SKM-1 (cell line): ENCODE data around the gene DES.
"Not testable (repeated sequence)": the region's sequence is repeated elsewhere in the genome, so short reads cannot be mapped to it uniquely, and the experiment has no call there.

Experiments
- DNase-seq: peaks from one replicate; lab custom pipeline; 2025; ENCODE audit not compliant: unreplicated experiment; lab: John Stamatoyannopoulos, UW

DES gene

DNA sequence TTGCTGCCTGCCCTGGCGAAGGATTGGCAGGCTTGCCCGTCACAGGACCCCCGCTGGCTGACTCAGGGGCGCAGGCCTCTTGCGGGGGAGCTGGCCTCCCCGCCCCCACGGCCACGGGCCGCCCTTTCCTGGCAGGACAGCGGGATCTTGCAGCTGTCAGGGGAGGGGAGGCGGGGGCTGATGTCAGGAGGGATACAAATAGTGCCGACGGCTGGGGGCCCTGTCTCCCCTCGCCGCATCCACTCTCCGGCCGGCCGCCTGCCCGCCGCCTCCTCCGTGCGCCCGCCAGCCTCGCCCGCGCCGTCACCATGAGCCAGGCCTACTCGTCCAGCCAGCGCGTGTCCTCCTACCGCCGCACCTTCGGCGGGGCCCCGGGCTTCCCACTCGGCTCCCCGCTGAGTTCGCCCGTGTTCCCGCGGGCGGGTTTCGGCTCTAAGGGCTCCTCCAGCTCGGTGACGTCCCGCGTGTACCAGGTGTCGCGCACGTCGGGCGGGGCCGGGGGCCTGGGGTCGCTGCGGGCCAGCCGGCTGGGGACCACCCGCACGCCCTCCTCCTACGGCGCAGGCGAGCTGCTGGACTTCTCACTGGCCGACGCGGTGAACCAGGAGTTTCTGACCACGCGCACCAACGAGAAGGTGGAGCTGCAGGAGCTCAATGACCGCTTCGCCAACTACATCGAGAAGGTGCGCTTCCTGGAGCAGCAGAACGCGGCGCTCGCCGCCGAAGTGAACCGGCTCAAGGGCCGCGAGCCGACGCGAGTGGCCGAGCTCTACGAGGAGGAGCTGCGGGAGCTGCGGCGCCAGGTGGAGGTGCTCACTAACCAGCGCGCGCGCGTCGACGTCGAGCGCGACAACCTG, at the start of gene DES:
DES (plus strand) TSS at position 223 of the 857 bp plus-strand sequence; CDS start at position 309, 86 bp downstream.
- no peak for DNase-seq

DNA sequence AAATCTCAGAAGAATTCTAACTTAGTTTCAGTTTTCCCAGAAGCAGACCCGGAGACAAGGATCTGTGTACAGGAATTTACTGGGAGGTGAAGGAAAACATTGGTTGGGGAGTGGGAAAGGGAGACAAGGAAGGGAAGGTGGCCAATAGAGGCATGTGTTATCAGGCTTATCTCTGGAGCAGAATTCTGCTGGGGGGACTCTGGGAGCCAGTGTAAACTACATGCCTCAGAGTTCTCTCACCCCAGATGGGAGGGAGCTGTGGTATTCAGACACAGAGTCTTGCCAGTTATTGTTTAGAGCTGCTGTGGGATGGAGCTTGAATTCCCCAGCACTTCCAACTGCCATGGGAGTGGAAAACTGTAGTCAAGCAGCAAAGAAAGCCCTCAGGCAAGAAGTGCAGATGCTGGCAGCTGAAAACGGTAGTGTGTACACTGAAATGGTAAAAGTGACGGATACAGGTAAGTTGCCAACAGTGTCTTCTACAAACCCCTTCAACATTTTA, 49.4 kb upstream of the DES start:
- no peak for DNase-seq

DNA sequence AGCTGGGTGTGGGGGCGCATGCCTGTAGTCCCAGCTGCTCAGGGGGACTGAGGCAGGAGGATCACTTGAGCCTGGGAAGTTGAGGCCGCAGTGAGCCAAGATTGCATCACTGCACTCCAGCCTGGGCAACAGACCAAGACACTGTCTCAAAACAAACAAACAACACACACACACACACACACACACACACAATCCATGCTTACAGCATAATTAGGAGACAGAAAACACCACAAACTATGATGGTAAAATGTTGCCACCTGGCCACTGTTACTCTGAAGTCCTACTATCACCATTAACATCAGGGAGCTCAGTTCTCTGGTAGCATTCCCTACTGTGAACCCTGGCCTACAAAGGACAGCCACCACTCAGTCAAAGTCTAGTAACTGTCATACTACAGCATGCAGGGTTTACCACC, 48.7 kb upstream of the DES start:
- no peak for DNase-seq

DNA sequence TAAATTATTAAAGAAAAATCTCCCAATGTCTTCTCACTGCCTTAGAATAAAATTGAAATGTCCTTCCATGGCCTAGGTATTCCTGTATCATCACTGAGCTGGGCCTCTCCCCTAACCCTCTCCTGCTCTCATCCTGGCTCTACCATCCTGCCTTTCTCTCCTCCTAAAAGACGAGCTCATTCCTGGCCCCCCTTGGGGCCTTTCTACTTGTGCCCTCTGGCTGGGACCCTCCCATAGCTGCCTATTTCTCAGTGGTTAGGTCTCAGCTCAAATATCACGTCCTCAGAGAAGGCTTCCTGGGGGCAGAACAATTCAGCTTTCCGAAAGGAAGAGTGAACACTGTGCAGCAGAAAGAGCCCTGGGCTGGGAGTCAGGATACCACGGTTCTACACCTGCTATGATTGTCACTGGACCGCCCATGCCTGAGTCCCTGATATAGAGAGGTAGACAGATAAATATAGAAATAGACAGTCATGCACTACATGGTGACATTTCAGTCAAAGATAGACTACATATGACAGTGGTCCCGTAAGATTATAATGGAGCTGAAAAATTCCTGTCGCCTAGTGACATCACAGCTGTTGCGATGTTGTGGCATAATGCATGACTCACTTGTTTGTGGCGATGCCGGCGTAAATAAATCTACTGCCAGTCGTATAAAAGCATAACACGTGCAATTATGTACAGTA, 39.9 kb upstream of the DES start:
- no peak for DNase-seq

DNA sequence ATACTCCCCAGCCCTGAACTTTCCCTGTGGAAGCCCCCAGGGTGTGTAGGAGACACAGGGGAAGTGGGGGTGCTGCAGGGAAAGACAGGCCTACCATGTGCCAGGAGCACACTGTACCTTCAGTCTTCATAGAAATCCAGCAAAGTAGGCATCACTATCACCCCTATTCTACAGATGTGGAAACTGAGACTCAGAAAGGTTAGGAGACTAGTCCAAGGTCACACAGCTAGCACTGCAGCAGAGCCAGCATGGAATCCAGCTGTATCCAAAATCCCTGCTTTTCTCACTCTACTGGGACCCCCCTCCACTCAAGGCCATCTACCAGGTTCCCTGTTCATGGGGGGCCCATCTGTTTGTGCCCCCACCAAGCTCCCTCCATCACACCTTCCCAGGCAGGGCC, 37.3 kb upstream of the DES start:
- no peak for DNase-seq

DNA sequence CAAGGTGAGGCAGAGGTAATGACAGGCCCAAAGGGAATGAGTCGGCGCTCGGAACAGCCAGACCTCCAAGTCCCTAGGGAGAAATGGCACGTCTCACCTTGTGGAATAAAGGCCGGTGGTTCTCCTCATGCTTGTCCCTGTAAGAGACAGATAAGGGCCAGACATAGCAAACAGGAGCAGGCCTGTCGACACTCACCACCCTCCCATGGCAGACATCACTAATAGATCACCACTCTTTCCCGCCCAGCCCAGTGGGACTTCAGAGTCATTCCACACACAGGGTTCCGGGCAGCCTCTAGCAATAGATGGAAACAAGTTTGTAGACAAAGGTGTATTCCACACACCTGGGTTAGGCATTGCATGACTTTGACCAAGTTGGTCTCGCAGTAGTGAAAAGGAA, 36.7 kb upstream of the DES start:
- no peak for DNase-seq

DNA sequence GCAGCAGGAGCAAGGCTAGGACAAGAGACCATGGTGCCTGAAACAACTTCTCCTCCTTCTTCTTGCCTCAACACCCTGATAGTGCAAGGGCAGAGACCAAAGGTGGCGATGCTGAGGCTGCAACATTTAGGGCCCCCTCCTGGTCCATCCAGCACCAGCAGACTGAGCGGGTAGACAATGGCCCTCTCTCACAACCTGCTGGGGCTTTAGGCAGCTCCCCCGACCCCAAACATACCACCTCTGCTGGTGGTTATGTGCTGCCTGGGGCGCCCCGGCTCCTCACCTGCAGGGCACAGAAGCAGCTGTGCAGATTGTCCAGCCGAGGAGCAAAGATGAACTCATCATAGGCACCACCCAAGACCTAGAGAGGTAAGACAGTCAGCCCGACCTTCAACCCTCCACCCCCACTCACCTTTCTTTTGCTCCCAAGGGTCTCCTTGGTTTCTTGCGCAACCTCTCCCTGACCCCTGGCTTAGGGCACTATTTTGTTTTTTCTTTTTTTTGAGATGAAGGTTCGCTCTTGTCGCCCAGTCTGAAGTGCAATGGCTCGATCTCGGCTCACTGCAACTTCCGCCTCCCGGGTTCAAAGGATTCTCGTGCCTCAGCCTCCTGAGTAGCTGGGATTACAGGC, 34.0 kb upstream of the DES start:
- DNase-seq: no peak

DNA sequence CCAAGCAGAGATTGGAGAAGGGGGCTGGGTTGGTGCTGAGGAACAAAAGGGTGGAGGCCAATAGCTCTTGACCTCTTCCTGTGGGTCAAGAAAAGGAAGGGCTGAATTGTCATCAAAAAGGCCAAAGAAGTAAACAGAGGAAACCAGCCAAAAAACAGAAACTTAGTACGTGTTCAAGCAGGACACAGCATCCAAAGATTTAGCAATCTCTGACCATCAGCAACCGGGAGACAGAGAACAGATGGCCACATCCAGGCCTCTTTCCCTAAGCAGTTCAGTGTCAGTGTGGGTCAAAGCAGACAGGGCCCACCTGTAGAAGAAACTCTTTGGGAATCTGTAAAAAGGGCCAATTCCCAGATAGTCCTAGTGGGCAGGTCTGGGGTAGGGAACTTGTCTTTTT, 33.3 kb upstream of the DES start:
- DNase-seq: no peak

DNA sequence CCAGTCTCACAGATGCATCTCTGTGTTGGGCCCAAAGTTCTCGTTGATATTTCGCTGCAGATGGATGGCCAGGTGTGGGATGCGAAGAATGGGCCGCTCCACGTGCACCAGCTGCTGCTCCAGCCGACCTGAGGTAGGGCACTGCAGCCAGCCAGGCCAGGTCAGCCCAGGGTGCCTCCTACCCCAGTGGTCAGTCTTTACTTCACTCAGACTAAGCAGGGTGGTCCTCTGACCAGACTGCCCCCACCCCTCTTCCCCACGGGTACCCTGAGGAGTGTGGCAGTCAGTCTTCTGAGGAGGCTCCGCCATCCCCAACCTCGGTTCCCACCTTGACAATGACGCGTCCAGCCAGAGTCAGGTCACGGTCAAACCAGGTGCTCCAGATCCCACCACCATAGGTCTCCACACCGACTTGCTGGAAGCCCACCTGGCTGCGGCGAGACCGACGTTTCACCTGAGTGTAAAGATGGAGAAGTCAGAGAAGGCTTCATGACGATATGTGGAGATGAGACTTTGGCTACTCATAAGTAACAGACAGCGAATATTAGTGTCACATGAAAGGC, 32.1 kb upstream of the DES start:
- no peak for DNase-seq

DNA sequence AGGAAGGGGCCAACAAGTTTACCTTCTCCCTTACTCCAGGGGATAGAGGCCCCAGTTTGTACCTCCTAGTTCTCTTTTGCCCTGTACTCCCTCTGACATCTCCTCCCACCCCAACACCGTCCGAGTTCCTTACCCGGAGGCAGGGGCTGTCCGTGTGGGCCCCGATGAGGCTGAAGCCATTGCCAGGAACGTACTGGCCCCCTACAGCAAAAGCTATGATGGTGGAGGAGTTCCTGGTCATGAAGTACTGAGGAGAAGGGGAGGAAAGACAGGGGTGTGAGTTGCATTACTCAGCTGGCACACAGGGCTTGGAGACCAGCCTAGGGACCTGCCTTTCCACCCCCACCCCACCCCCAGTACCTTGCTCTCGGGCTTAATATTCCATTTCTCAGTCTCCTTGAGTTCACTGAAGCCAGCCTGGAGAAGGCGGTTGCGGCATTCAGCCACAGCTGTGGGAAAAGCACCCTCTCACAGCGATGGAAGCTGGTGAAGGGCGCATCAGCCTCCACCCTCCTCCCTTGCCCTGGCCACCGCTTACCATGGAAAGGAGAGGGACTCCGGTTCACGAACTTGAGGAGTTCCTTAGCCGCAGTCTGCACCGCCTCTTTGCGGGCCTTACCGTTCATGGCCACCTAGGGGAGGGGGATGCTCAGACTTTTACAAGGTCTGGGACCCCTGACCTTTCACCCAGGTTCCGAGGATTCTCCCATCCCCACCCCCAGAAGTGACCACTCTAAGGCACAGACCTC, 31.5 kb upstream of the DES start:
- no peak for DNase-seq

DNA sequence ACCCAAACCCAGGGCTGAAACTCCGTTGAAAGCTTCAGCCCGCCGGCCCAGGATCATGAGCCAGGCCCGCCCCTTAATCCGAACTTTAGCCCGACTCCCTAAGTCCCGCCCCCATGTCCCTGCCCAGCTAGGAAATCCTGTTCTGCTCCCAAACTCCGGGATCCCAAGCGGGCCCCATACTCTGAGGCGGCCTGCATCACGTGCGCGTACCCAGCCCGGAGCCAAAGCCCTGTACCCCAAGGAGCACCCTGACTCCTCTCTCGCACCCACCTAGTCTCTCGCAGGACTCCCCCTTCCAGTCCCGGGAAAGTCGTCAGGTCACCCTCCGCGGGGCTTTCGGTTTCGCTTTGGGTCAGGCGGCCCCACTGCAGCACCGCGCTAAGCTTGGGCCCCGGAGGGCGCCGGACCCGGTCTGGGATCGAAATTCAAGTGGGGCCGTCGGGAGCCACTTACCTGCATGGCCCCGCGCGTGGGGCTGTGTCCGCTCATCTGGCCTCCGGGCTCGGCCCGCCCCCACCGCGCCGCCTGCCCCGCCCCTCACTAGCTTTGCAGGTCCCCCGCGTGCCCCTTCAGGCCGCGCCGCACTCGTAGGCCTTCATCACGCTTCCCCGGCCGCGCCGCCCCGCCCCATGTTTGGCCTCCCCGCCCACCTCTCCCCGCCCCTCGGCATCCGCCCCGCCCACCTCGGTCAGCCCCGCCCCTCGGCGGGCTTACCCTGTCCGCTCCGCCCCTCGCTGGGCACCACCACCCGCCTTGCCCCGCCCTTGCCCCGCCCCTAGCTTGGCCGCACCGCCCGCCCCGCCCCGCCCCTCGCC, 30.7 kb upstream of the DES start, which contains the start of gene DNPEP:
DNPEP (minus strand) TSS at position 607 of the 815 bp plus-strand sequence; CDS start at position 489, 118 bp downstream.
- peak; percentile 58 for DNase-seq

DNA sequence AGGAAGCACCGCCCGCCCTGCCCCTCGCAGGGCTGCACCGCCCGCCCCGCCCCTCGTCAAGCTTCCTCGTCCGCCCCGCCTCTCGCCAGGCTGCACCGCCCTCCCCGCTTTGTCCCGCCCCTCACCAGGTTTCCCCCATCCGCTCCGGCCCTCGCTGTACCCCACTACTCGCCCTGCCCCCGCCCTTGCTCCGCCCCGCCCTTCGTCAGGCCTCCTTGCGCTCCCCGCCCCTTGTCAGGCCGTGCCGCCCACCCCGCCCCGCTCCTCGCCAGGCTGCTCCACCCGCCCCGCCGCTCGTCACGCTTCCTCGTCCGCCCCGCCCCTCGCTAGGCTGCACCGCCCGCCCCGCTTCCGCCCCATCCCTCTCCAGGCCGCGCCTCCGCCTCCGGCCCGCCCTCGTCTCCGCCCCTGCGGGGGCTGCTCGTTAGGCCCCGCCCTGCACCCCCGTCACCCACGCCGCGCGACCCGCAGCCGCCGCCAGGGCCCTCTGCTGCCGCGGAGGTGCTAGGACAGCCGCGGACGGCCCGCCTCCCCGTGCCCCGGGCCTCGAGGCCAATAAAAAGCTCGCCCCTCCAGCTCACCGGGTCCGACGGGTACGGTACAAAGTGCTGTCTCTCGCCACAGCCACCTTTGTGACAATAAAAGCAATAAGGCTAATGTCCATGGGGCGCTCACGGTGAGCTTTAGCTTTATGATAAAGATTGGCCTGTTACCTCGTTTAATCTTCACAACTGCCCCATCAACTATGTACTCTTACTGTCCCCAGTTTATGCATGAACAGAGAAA, 29.9 kb upstream of the DES start:
- DNase-seq: peak; percentile 90

DNA sequence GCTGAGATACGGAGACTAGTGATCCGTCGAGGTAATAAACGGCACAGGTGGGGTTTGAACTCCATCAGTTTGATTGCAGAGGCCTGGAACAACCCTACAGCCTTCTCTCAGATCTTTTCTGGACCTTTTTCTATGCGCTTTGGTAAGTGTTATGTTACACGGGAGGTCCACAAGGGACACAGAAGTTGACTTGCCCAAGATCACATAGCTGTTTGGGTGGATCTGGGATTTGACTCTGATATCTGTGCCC, 29.3 kb upstream of the DES start:
- DNase-seq: no peak

DNA sequence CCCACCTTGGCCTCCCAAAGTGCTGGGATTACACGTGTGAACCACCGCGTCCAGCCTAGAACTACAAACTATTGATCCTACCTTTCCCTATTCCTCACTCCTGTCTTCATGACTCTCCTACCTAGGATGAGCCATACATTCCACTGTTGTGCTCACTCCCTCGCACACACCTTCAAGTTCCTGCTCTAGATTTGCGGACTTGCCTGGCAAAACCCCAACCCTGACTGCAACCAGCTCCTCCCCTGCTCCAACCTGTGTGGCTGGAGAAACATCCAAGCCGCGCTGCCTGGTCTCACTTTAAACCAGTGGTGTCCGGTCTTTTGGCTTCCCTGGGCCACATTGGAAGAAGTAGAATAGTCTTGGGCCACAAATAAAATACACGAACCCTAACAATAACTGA, 25.4 kb upstream of the DES start:
- DNase-seq: no peak

DNA sequence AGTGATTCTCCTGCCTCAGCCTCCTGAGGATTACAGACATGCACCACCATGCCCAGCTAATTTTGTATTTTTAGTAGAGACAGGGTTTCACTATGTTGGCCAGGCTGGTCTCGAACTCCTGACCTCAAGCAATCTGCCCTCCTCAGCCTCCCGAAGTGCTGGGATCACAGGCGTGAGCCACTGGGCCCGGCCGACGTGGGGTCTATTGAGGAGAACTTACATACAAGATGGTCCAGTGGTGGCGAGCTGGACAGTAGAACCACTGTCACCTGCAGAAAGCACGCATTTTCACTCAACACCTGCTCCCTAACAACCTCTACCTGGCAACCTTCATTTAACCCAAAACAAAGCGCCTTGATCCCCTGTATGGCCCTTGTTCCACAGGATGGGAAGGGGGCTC, 23.1 kb upstream of the DES start:
- not testable (repeated sequence) for DNase-seq

DNA sequence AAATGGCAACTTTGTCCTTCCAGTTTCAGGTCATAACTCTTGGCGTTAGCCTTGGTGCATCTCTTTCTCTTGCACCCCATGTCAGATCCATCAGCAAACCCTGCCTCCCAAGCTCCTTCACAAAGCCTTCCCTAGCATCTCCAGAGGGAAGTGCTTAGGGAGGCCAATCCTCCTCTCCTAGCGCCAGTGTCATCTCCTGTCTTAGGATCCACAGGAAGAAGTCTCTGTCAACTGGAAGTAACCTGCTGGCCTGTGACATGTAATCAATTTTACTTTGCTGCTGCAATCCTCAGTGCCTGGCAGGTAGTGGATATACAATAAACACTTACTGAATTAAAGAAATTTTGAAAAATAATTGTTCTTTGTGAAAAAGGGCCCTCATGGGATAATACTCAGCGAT, 22.6 kb upstream of the DES start:
- DNase-seq: no peak

DNA sequence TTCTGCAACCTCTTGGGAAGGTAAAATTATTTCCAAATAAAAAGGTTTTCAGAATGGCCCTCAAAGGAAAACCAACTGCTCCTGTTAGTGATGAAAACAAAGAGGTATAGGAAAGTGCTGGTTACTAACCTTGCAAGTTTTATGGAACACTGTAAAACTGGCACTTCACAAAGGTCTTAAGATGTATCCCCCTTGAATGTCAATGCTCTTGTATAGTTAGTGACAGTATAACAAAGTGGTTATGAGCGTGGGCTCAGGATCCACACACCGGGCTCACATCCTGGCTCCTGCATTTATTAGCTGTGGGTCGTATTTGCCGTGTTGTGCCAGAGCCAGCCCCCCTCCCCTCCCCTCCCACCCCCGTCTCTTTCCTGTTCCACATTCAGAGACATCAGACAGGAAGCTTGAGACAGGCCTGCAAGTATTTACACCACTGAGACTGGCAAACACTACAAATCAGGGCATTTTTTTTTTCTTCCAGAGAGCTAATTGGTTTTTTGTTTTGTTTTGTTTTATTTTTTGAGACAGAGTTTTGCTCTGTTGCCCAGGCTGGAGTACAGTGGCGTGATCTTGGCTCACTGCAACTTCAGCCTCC, 21.2 kb upstream of the DES start:
- DNase-seq: no peak

DNA sequence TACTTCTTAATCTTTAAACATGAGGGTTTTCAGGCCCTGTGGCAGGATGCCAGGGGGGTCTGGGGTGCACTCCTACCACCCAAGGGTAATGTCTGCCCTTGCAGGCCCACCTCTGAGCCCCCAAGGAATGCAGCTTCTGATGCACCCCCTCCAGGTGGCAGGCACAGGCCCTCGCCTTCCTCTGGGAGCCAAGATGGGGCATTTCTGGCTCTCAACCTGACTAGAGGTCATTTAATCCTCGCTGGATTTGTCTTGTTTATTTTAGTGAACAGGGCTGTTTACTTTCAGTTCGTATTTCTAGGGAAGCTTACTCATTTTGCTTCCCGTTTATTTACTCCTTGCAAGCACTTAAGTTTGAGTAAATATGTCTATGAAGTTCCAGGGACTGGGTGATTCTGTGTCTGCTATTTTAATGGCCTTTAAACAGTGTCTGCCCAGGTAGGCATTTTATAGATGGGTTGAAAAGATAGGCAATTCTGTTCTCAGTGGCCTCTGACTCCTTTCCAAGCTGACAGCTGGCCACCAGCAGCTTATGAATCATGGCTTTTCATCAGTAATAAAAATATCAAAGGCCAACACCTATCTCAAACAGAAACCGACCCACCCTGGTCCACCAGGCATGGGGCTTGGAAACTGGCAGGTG, 19.3 kb upstream of the DES start:
- no peak for DNase-seq
